ENCODE measurements around the gene TMEM11.

DNA sequence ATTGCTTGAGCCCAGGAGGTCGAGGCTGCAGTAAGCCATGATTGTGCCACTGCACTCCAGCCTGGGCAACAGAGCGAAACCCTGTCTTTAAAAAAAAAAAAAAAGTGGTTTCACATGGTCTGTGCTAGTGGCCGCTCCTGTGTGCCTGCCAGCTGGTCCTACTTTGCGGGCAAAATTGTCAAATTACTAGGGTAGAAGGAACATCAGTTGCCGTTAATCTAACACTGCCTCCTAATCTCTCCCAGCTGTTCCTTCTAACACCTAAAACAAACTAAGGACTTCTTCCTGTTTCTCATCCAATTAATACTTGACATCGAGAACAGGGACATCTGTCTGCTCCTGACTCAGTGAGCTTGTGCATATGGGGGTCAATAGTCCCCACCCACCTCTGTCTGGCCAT is 23.9 kb downstream of the TMEM11 start:
- TF ChIP-seq POLR2AphosphoS5 (IDR thresholded peaks at IDR 0.05) = no peak
- TF ChIP-seq, protein P1, sequence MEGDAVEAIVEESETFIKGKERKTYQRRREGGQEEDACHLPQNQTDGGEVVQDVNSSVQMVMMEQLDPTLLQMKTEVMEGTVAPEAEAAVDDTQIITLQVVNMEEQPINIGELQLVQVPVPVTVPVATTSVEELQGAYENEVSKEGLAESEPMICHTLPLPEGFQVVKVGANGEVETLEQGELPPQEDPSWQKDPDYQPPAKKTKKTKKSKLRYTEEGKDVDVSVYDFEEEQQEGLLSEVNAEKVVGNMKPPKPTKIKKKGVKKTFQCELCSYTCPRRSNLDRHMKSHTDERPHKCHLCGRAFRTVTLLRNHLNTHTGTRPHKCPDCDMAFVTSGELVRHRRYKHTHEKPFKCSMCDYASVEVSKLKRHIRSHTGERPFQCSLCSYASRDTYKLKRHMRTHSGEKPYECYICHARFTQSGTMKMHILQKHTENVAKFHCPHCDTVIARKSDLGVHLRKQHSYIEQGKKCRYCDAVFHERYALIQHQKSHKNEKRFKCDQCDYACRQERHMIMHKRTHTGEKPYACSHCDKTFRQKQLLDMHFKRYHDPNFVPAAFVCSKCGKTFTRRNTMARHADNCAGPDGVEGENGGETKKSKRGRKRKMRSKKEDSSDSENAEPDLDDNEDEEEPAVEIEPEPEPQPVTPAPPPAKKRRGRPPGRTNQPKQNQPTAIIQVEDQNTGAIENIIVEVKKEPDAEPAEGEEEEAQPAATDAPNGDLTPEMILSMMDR (IDR thresholded peaks at IDR 0.05) = no peak
